Fibroblast of lung (primary cell): Measurements from ENCODE around the gene RRAS2. TPM values are rescaled to one million over a fixed set of nuclear protein-coding genes. Genes with fewer than 3 reads are reported as not detected.
"Not testable (repeated sequence)": the region's sequence is repeated elsewhere in the genome, so short reads cannot be mapped to it uniquely, and the experiment has no call there.

Source experiments
- DNase-seq, 2 donors: peaks; one replicate each; pipeline versions ENCODE4 v3.0.0 to v3.0.0-alpha.2; 2010; ENCODE audit warnings: low read depth in 2 of 2
- H2AFZ ChIP-seq: 2 replicates; pipeline ENCODE4 v1.5.1; 2012; ENCODE audit warnings: low read length, control low read depth, inconsistent platforms
- H3K27ac ChIP-seq: 2 replicates; pipeline ENCODE4 v1.5.1; 2011; ENCODE audit warnings: low read length, control low read depth; ENCODE audit not compliant: insufficient read depth
- H3K27me3 ChIP-seq: 2 replicates; pipeline ENCODE4 v1.5.1; 2011; ENCODE audit warnings: mild to moderate bottlenecking, low read length; ENCODE audit not compliant: control insufficient read depth, insufficient read depth
- H3K36me3 ChIP-seq: 2 replicates; pipeline ENCODE4 v1.5.1; 2011; ENCODE audit warnings: low read length; ENCODE audit not compliant: control insufficient read depth, insufficient read depth
- H3K4me1 ChIP-seq: 2 replicates; pipeline ENCODE4 v1.5.1; 2011; ENCODE audit warnings: low read length; ENCODE audit not compliant: control insufficient read depth, insufficient read depth; ENCODE audit errors: extremely low read depth
- H3K4me2 ChIP-seq: 2 replicates; pipeline ENCODE4 v1.5.1; 2011; ENCODE audit warnings: low read length, control low read depth; ENCODE audit not compliant: insufficient read depth; ENCODE audit errors: extremely low read depth
- H3K4me3 ChIP-seq, 4 experiments: fragments of 200-600 bp in 1 of 4; sonication (generic) in 1 of 4; replicated peaks in 1 of 4; 2 replicates each; pipeline ENCODE4 v1.5.1; 2011 to 2016; ENCODE audit warnings: low read length in 4 of 4, low read depth in 3 of 4, mild to moderate bottlenecking in 3 of 4, control low read depth in 2 of 4, inconsistent platforms in 1 of 4, mixed read lengths in 1 of 4; ENCODE audit not compliant: insufficient read depth in 1 of 4; ENCODE audit errors: control extremely low read depth in 1 of 4
- H3K79me2 ChIP-seq: 2 replicates; pipeline ENCODE4 v1.5.1; 2012; ENCODE audit warnings: mild to moderate bottlenecking, low read length, inconsistent platforms; ENCODE audit not compliant: control insufficient read depth, insufficient read depth
- H3K9ac ChIP-seq: 2 replicates; pipeline ENCODE4 v1.5.1; 2011; ENCODE audit warnings: mild to moderate bottlenecking, low read length, control low read depth; ENCODE audit not compliant: insufficient read depth
- H3K9me3 ChIP-seq: 2 replicates; pipeline ENCODE4 v1.5.1; 2012; ENCODE audit warnings: low read depth, low read length; ENCODE audit not compliant: control insufficient read depth, insufficient read depth
- H4K20me1 ChIP-seq: 2 replicates; pipeline ENCODE4 v1.5.1; 2011; ENCODE audit warnings: low read length; ENCODE audit not compliant: control insufficient read depth, insufficient read depth; ENCODE audit errors: extremely low read depth
- EZH2 ChIP-seq: IDR thresholded peaks from 2 replicates; pipeline ENCODE4 v1.5.1; 2012; ENCODE audit warnings: low read length, control low read depth, mild to moderate bottlenecking; ENCODE audit errors: missing control alignments
- polyA plus RNA-seq, 2 donors: library from polyadenylated mRNA; depleted of rRNA in 1 of 2; stranded (reverse) in 1 of 2; unstranded in 1 of 2; fragments of >200 nt; gene quantifications; 2 replicates each; pipeline ENCODE4 v1.2.1, GENCODE V29; 2011 to 2012; ENCODE audit warnings: missing spikeins in 1 of 2
- total RNA-seq: library from RNA; depleted of rRNA; stranded (reverse); fragments of >200 nt; gene quantifications from 2 replicates; pipeline ENCODE4 v1.2.1, GENCODE V29; 2014
- TF ChIP-seq, protein P1 (sequence below), 2 donors: IDR thresholded peaks in 1 of 2; conservative IDR thresholded peaks in 1 of 2; 1 replicate in 1 of 2; 2 replicates in 1 of 2; pipeline ENCODE4 v1.5.1; 2011 to 2012; ENCODE audit warnings: low read length in 2 of 2, control low read depth in 1 of 2, inconsistent platforms in 1 of 2, low read depth in 1 of 2, mild to moderate bottlenecking in 1 of 2

RRAS2 gene
- total and polyA plus RNA-seq, 2 donors (not counting 1 experiment from before 2014, with no cell fraction given), result 160 to 178 TPM

DNA sequence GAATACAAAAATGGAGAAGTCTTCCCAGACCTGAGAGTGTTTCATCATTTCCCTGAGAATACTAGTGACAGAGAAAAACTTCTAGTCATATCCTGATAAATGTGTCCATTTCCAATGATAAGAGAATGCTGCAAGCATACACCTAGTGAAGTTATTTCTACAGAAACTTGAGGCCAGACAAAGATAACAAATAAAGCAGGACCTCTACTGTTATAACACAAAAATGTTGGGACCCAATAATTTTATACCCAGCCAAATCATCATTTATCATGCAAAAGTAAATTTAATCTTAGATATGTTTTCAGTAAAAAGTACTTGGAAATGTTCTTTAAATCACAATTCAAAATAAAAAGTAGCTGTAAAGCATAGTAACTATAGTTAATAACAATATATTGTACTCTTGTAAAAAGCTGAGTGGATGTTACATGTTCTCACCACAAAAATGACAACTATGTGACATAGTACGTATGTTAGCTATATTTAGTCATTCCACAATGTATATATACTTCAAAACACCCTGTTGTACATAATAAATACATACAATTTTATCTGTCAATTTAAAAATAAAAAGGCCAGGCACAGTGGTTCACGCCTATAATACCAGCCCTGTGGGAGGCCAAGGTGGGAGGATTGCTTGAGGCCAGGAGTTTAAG, 12.6 kb downstream of the RRAS2 start:
- Histone ChIP-seq H3K4me3 (no peak overlapping the region), H3K9me3 (no peaks in the 10 kb centered on the region), H3K36me3 (no peaks in the 10 kb centered on the region), H3K9ac (no peak overlapping the region), H3K4me2 (no peak overlapping the region), H3K27me3 (no peaks in the 10 kb centered on the region), H3K27ac (no peak overlapping the region), H3K79me2 (peaks cover 98% of the 10 kb centered on the region), H3K4me1 (peaks cover 3% of the 10 kb centered on the region), H4K20me1 (peaks cover 3% of the 10 kb centered on the region), H2AFZ (no peak overlapping the region)
- TF ChIP-seq, protein P1, sequence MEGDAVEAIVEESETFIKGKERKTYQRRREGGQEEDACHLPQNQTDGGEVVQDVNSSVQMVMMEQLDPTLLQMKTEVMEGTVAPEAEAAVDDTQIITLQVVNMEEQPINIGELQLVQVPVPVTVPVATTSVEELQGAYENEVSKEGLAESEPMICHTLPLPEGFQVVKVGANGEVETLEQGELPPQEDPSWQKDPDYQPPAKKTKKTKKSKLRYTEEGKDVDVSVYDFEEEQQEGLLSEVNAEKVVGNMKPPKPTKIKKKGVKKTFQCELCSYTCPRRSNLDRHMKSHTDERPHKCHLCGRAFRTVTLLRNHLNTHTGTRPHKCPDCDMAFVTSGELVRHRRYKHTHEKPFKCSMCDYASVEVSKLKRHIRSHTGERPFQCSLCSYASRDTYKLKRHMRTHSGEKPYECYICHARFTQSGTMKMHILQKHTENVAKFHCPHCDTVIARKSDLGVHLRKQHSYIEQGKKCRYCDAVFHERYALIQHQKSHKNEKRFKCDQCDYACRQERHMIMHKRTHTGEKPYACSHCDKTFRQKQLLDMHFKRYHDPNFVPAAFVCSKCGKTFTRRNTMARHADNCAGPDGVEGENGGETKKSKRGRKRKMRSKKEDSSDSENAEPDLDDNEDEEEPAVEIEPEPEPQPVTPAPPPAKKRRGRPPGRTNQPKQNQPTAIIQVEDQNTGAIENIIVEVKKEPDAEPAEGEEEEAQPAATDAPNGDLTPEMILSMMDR (conservative IDR thresholded peaks at IDR 0.05 in 1 of 2, IDR thresholded peaks at IDR 0.05 in 1 of 2; ENCODE audit: low read depth in 1 of 2, low read length in 2 of 2), result no peak
- TF ChIP-seq EZH2, result no peak
- no peak for DNase-seq

- H3K27me3 ChIP-seq, result no peaks in the 10 kb centered on the region
- DNase-seq, result no peak
- no peaks in the 10 kb centered on the region for H3K36me3 ChIP-seq
- no peak overlapping the region for H2AFZ ChIP-seq
- no peak overlapping the region for H3K4me3 ChIP-seq
- peaks cover 3% of the 10 kb centered on the region for H3K4me1 ChIP-seq
- no peaks in the 10 kb centered on the region for H3K9me3 ChIP-seq
- H3K9ac ChIP-seq, result no peak overlapping the region
- peaks cover 98% of the 10 kb centered on the region for H3K79me2 ChIP-seq
- TF ChIP-seq, protein P1 (conservative IDR thresholded peaks at IDR 0.05 in 1 of 2, IDR thresholded peaks at IDR 0.05 in 1 of 2; ENCODE audit: low read depth in 1 of 2, low read length in 2 of 2), result no peak
- TF ChIP-seq EZH2, result no peak
- no peak overlapping the region for H3K4me2 ChIP-seq
- no peak overlapping the region for H3K27ac ChIP-seq
- H4K20me1 ChIP-seq, result peaks cover 3% of the 10 kb centered on the region
Observed at GRCh38 chr11:14345668-14346067, 13.3 kb downstream of the RRAS2 start.

DNA sequence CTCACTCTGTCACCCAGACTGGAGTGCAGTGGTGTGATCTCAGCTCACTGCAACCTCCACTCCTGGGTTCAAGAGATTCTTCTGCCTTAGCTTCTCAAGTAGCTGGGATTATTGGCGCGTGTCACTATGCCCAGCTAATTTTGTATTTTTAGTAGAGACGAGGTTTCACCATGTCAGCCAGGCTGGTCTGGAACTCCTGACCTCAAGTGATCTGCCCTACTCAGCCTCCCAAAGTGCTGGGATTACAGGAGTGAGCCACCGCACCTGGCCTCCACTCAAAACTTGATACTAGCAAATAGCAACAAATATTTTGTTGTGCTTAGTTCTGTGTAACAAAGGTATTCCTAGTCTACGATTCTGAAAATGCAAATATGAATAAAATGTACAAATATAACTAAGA, 14.0 kb downstream of the RRAS2 start:
- not testable (repeated sequence) for H3K4me2 ChIP-seq, H3K9ac ChIP-seq, H2AFZ ChIP-seq, H3K4me3 ChIP-seq, H3K36me3 ChIP-seq, H3K27ac ChIP-seq, H3K9me3 ChIP-seq, H4K20me1 ChIP-seq, H3K27me3 ChIP-seq, DNase-seq, H3K4me1 ChIP-seq
- peaks cover 98% of the 10 kb centered on the region for H3K79me2 ChIP-seq
